ENCODE results near the gene CSNK1G3. TPM values are rescaled to one million over a fixed set of nuclear protein-coding genes. Genes with fewer than 3 reads are reported as not detected.

The CSNK1G3 gene
- total RNA-seq, 1 donor from 2014 or later, result 42.0 TPM

GRCh38 chr5:123514615-123515355 is 2.8 kb downstream of the CSNK1G3 start:
- intact Hi-C loops (cut with DNase I), result no loop called here
- Histone ChIP-seq H3K9me3 (no peaks in the 10 kb centered on the region), H3K27ac (no peak overlapping the region), H3K36me3 (no peaks in the 10 kb centered on the region), H3K4me3 (no peak overlapping the region), H3K27me3 (no peaks in the 10 kb centered on the region), H3K4me1 (peaks cover 16% of the 10 kb centered on the region)
- no peak for ATAC-seq
- no peak for DNase-seq
- TF ChIP-seq, protein P1, sequence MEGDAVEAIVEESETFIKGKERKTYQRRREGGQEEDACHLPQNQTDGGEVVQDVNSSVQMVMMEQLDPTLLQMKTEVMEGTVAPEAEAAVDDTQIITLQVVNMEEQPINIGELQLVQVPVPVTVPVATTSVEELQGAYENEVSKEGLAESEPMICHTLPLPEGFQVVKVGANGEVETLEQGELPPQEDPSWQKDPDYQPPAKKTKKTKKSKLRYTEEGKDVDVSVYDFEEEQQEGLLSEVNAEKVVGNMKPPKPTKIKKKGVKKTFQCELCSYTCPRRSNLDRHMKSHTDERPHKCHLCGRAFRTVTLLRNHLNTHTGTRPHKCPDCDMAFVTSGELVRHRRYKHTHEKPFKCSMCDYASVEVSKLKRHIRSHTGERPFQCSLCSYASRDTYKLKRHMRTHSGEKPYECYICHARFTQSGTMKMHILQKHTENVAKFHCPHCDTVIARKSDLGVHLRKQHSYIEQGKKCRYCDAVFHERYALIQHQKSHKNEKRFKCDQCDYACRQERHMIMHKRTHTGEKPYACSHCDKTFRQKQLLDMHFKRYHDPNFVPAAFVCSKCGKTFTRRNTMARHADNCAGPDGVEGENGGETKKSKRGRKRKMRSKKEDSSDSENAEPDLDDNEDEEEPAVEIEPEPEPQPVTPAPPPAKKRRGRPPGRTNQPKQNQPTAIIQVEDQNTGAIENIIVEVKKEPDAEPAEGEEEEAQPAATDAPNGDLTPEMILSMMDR (IDR thresholded peaks at IDR 0.05), result no peak

DNA sequence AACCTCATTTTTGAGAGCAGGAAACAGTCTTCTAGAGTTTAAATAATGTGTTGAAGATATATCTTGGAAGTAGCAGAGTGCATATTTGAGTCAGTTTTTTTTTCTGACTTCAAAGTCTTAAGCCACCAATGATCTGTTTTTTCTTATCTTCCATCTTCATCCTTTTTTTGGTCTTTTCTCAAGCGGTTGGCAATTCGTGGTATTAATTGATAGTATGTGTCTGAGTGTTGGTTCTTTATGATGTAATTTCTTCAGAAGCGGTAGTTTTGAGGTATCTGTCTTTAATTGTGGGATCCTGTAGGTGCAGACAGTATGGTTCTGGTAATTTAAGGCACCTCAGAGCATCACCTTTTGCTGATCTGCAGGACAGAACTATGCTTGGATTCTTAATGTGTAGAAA is 3.9 kb downstream of the CSNK1G3 start:
- TF ChIP-seq, protein P1 (IDR thresholded peaks at IDR 0.05), result no peak
- ATAC-seq (no peak), DNase-seq (no peak)
- Histone ChIP-seq H3K9me3 (no peaks in the 10 kb centered on the region), H3K27ac (no peak overlapping the region), H3K27me3 (no peaks in the 10 kb centered on the region), H3K4me1 (peaks cover 17% of the 10 kb centered on the region), H3K4me3 (no peak overlapping the region), H3K36me3 (no peaks in the 10 kb centered on the region)
- intact Hi-C loops (cut with DNase I), result no loop called here

- intact Hi-C loops (cut with DNase I), result no loop called here
- Histone ChIP-seq H3K4me3 (no peak overlapping the region), H3K4me1 (peaks cover 20% of the 10 kb centered on the region), H3K36me3 (no peaks in the 10 kb centered on the region), H3K27me3 (no peaks in the 10 kb centered on the region), H3K9me3 (no peaks in the 10 kb centered on the region), H3K27ac (no peak overlapping the region)
- no peak for DNase-seq
- TF ChIP-seq, protein P1 (IDR thresholded peaks at IDR 0.05), result no peak
- no peak for ATAC-seq
Measured at GRCh38 chr5:123517476-123517875, 5.5 kb downstream of the CSNK1G3 start.

GRCh38 chr5:123518111-123518510 is 6.1 kb downstream of the CSNK1G3 start:
- H3K36me3 ChIP-seq, result no peaks in the 10 kb centered on the region
- H3K4me1 ChIP-seq, result peaks cover 20% of the 10 kb centered on the region
- no peaks in the 10 kb centered on the region for H3K27me3 ChIP-seq
- ATAC-seq (no peak), DNase-seq (no peak)
- no peak overlapping the region for H3K4me3 ChIP-seq
- TF ChIP-seq, protein P1 (IDR thresholded peaks at IDR 0.05), result no peak
- H3K9me3 ChIP-seq, result no peaks in the 10 kb centered on the region
- no peak overlapping the region for H3K27ac ChIP-seq
- intact Hi-C loops (cut with DNase I), result no loop called here

DNA sequence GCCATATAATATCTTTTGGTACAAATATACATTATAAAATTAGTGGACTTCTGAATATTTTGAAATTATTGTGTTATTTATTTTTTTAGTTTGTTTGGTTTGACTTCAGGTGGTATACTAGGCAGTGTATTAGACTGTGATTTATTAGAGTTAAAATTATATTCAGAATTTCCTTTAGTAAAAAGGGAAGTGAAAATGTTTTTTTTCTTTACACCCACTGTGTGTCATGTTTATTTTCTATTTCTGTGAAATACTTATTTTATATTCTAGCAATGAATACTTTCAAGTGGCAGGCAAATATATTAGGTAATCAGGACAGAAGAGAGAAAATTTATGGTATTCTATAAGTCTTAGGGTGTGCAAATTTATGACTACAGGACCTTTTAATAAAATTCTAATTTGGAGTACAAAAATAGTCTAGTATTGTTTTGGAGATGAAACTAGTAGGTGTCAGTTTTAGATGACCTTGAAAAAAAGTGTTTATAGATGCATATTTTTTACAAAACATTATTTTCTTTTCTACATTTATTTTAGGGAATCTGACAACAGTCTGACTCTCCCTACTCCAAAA is 8.8 kb downstream of the CSNK1G3 start:
- Histone ChIP-seq H3K4me3 (no peak overlapping the region), H3K4me1 (peaks cover 18% of the 10 kb centered on the region), H3K36me3 (no peaks in the 10 kb centered on the region), H3K9me3 (no peaks in the 10 kb centered on the region), H3K27me3 (no peaks in the 10 kb centered on the region), H3K27ac (no peak overlapping the region)
- ATAC-seq, result no peak
- intact Hi-C loops (cut with DNase I), result no loop called here
- TF ChIP-seq, protein P1 (IDR thresholded peaks at IDR 0.05), result no peak
- DNase-seq, result no peak

Data from upper lobe of right lung (tissue), 1 donor.